Sigmoid colon (tissue), 7 donors: Measurements from ENCODE around the gene SPEN. TPM values are rescaled to one million over a fixed set of nuclear protein-coding genes. Genes with fewer than 3 reads are reported as not detected.
"Not testable (repeated sequence)": the region's sequence is repeated elsewhere in the genome, so short reads cannot be mapped to it uniquely, and the experiment has no call there.

Source experiments
- DNase-seq: peaks from one replicate; pipeline ENCODE4 v3.0.0-alpha.2; 2019
- H3K27ac ChIP-seq, 4 donors: fragments of 200-600 bp; sonication (generic); one replicate each; pipeline ENCODE4 v1.5.1; 2016 to 2019; ENCODE audit warnings: mild to moderate bottlenecking in 1 of 4
- H3K27me3 ChIP-seq, 3 donors: fragments of 200-600 bp; sonication (generic); one replicate each; pipeline ENCODE4 v1.5.1; 2019; ENCODE audit warnings: mild to moderate bottlenecking in 1 of 3
- H3K36me3 ChIP-seq, 4 donors: fragments of 200-600 bp; sonication (generic); one replicate each; pipeline ENCODE4 v1.5.1; 2016 to 2019
- H3K4me1 ChIP-seq, 4 donors: fragments of 200-600 bp; sonication (generic); one replicate each; pipeline ENCODE4 v1.5.1; 2017 to 2019
- H3K4me3 ChIP-seq, 4 donors: fragments of 200-600 bp; sonication (generic); one replicate each; pipeline ENCODE4 v1.5.1; 2017 to 2019; ENCODE audit warnings: mild to moderate bottlenecking in 2 of 4, moderate library complexity in 1 of 4
- H3K9me3 ChIP-seq, 4 donors: fragments of 200-600 bp in 3 of 4; sonication (generic) in 3 of 4; one replicate each; pipeline versions ENCODE4 v1.5.1 to v1.6.1; 2013 to 2019
- CTCF ChIP-seq, 4 experiments: fragments of 450-650 bp in 3 of 4; fragments of 200-600 bp in 1 of 4; IDR thresholded peaks; one replicate each; pipeline ENCODE4 v1.5.1; 2016 to 2019; ENCODE audit warnings: antibody characterized with exemption in 4 of 4, mild to moderate bottlenecking in 3 of 4, moderate library complexity in 2 of 4
- EP300 ChIP-seq, 4 donors: sonication (generic); formaldehyde crosslinking; IDR thresholded peaks; one replicate each; pipeline ENCODE4 v1.6.1; 2017; ENCODE audit warnings: antibody characterized with exemption in 4 of 4
- POLR2A ChIP-seq, 2 donors: fragments of 450-650 bp; IDR thresholded peaks; one replicate each; pipeline ENCODE4 v1.6.1; 2016; ENCODE audit warnings: antibody characterized with exemption in 2 of 2, mild to moderate bottlenecking in 2 of 2, moderate library complexity in 2 of 2
- POLR2AphosphoS5 ChIP-seq, 4 donors: sonication (generic); formaldehyde crosslinking; IDR thresholded peaks; one replicate each; pipeline ENCODE4 v1.6.1; 2017; ENCODE audit warnings: antibody characterized with exemption in 4 of 4
- WGBS, 2 donors: extraction: QIAGEN DNeasy Blood & Tissue Kit; methylation state at CpG; one replicate each; pipeline ENCODE4 v1.1.7; 2013; 5-methylcytosine and 5-hydroxymethylcytosine counted together
- intact Hi-C: fragments of 100-400 bp; cut with DNase I; formaldehyde crosslinking; loops from one replicate; pipeline ENCODE4 v1.15.1; 2023
- polyA plus RNA-seq, 3 donors: library from polyadenylated mRNA; stranded (reverse); fragments of 200-250 nt; gene quantifications; one replicate each; pipeline ENCODE4 v1.2.3, GENCODE V29; 2013
- total RNA-seq, 4 donors: library from RNA; depleted of rRNA; stranded (reverse); fragments of >200 nt; gene quantifications; one replicate each; pipeline ENCODE4 v1.1.0, GENCODE V29; 2016
- donor health status: healthy with polysubstance abuse.
- donor health status: Bipolar disorder and iron deficiency.
- donor health status: healthy.

Gene SPEN
- total and polyA plus RNA-seq, 7 donors = 7.4 to 38.5 (median 20.7) TPM

GRCh38 chr1:15826810-15827507, 20.5 kb upstream of the SPEN start:
- H3K36me3 ChIP-seq = no peaks in the 10 kb centered on the region
- no peaks in the 10 kb centered on the region for H3K9me3 ChIP-seq
- TF ChIP-seq EP300 (IDR thresholded peaks at IDR 0.05) (no peak), POLR2AphosphoS5 (IDR thresholded peaks at IDR 0.05) (no peak), CTCF (IDR thresholded peaks at IDR 0.05) (no peak), POLR2A (IDR thresholded peaks at IDR 0.05) (no peak)
- no peaks in the 10 kb centered on the region for H3K27me3 ChIP-seq
- no peak for DNase-seq
- WGBS, 2 donors = 52 to 75% methylated on average over 6 of the region's 6 CpGs
- intact Hi-C loops = no loop called here
- peaks cover 0 to 19% (median 0%) of the 10 kb centered on the region in 4 donors for H3K4me1 ChIP-seq
- H3K4me3 ChIP-seq = no peak overlapping the region
- H3K27ac ChIP-seq = no peak overlapping the region

GRCh38 chr1:15827567-15827966, 19.9 kb upstream of the SPEN start:
- H3K36me3 ChIP-seq, H3K27me3 ChIP-seq, DNase-seq, intact Hi-C loops, H3K27ac ChIP-seq, H3K4me3 ChIP-seq, H3K9me3 ChIP-seq: not testable (repeated sequence)
- H3K4me1 ChIP-seq = peaks cover 0 to 23% (median 4%) of the 10 kb centered on the region in 4 donors
- 97% methylated on average over 15 of the region's 15 CpGs for WGBS, 2 donors

GRCh38 chr1:15828931-15829330, 18.6 kb upstream of the SPEN start:
- peaks cover 0 to 29% (median 12%) of the 10 kb centered on the region in 4 donors for H3K4me1 ChIP-seq
- H3K4me3 ChIP-seq, H3K27ac ChIP-seq, H3K27me3 ChIP-seq, H3K36me3 ChIP-seq, intact Hi-C loops, DNase-seq, H3K9me3 ChIP-seq: not testable (repeated sequence)
- 94 to 95% methylated on average over 14 of the region's 14 CpGs for WGBS, 2 donors

- TF ChIP-seq EP300 (IDR thresholded peaks at IDR 0.05) (no peak), POLR2A (IDR thresholded peaks at IDR 0.05) (no peak), POLR2AphosphoS5 (IDR thresholded peaks at IDR 0.05) (no peak), CTCF (IDR thresholded peaks at IDR 0.05) (no peak)
- no peak for DNase-seq
- WGBS, 2 donors = 78% methylated on average over 1 of the region's 1 CpG
- Histone ChIP-seq H3K27me3 (no peaks in the 10 kb centered on the region), H3K4me3 (no peak overlapping the region), H3K36me3 (no peaks in the 10 kb centered on the region), H3K4me1 (peaks cover 0 to 28% (median 12%) of the 10 kb centered on the region in 4 donors), H3K9me3 (no peaks in the 10 kb centered on the region), H3K27ac (peak overlapping the region in 3 of 4 donors; percentile 26 to 54 (median 32))
- intact Hi-C loops = no loop called here
Observed at GRCh38 chr1:15830258-15830657, 17.2 kb upstream of the SPEN start.

- no peaks in the 10 kb centered on the region for H3K9me3 ChIP-seq
- H3K27ac ChIP-seq = peak overlapping the region; percentile 99 to 100 (median 99)
- 27 to 64% methylated on average over 24 of the region's 24 CpGs for WGBS, 2 donors
- peaks cover 0 to 28% (median 23%) of the 10 kb centered on the region in 4 donors for H3K4me1 ChIP-seq
- no peaks in the 10 kb centered on the region for H3K36me3 ChIP-seq
- no peak for TF ChIP-seq POLR2AphosphoS5 (IDR thresholded peaks at IDR 0.05)
- TF ChIP-seq EP300 (IDR thresholded peaks at IDR 0.05) = no peak
- TF ChIP-seq CTCF (IDR thresholded peaks at IDR 0.05) = no peak
- TF ChIP-seq POLR2A (IDR thresholded peaks at IDR 0.05) = no peak
- DNase-seq = peak; percentile 80
- intact Hi-C loops = no loop called here
- peak overlapping the region in 3 of 4 donors; percentile 71 to 98 (median 77) for H3K4me3 ChIP-seq
- H3K27me3 ChIP-seq = no peaks in the 10 kb centered on the region
Observed at GRCh38 chr1:15833069-15833679, 14.3 kb upstream of the SPEN start.
